NOMO-1 treated with DMSO at 0.1 percent for 48 hours (cell line): ENCODE data around the gene RAPGEF1.

Source experiments
- DNase-seq: peaks from one replicate; lab custom pipeline; 2025; ENCODE audit not compliant: unreplicated experiment; lab: John Stamatoyannopoulos, UW

RAPGEF1 gene

DNA sequence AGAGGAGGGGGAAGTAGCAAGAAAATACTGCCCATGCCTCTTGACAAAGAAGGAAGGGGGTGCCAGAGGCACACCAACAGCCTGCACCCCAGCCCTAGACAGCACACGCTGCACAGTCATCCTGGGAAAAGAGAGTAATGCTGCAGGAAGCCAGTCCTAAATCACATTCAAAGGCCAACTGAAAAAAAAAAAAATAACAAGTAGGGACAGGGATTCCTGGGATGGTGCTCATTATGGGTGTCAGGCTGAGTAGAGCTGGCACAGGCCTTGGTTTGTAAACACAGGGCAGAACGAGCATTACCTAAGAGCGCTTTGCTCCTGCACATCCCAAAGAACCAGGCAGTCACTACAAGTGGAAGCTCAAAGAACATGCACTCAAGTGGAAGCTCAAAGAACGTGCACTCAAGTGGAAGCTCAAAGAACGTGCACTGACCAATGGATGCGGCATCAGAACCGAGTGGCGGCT is 7.8 kb downstream of the RAPGEF1 start:
- DNase-seq: no peak

DNA sequence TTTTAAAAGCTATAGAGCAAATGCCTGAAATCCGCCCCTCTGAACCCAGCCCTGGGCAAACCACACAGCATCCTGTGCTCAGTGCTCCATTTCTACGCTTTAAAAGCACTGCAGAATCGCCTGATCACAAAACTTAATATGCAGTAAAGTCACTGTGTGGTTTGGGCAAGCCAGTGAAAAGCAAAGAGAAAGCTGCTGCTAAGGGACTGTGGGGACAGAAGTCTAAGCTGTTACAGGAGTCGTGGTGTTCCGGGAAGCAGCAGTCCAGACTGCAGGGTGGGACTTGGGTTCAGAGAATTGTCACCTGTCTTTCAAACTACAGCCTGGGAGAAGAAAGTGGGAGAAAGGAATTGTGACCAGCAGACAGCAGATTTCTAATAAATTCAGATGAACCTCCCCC is 8.2 kb downstream of the RAPGEF1 start:
- DNase-seq: no peak

DNA sequence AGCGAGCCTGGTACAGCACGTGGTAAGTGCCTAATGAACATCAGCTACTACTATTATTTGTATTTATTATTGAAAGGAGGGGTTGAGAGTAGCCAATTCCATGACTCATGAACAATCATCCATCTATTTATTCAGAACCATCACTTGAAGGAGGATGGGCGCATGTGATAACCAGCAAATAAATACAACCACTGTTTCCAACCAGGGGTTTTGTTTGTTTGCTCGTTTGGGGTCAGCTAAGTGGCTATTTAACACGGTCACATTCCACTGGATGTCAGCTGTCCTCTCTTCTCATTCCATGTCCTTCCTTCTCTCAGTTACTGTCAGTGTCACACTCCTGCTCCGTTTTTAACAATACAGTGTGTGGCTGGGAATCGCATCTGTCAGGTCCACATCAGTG is 8.6 kb downstream of the RAPGEF1 start:
- DNase-seq: no peak

DNA sequence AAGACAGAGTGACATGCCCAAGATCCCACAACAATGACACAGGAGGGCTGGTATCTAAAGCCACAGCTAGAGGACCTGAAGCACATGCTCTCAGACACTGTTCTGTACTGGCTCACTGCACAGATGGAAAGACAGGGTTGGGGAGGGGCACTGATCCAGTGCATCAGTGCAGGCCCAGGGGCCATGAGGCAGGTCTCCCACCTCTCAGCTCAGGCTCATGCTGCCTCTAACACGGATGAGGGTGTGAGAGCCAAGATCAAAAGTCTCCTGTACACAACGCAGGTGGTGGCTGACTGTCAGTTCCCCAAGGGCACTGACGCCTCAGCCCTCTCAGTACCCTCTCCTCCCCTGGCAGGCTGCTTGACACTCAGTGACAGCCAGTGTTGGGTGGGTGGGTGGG is 10.9 kb downstream of the RAPGEF1 start:
- DNase-seq: no peak

DNA sequence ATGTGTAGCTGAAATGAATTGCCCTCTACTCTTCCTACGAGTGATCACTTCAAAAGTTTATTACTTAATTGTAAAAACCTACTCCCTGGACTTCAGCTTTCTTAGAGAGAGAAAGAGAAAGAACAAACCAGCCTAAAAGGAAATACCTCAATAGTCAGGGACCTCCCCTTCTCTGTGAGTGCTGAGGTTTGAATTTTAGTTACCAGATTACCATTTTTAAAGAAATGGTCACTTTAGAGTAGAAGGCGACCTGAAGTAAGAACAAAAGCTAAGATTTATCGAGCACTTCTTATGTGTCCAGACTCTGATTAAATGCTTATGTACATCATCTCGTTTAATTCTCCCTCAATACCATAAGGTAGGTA is 11.3 kb downstream of the RAPGEF1 start:
- no peak for DNase-seq

DNA sequence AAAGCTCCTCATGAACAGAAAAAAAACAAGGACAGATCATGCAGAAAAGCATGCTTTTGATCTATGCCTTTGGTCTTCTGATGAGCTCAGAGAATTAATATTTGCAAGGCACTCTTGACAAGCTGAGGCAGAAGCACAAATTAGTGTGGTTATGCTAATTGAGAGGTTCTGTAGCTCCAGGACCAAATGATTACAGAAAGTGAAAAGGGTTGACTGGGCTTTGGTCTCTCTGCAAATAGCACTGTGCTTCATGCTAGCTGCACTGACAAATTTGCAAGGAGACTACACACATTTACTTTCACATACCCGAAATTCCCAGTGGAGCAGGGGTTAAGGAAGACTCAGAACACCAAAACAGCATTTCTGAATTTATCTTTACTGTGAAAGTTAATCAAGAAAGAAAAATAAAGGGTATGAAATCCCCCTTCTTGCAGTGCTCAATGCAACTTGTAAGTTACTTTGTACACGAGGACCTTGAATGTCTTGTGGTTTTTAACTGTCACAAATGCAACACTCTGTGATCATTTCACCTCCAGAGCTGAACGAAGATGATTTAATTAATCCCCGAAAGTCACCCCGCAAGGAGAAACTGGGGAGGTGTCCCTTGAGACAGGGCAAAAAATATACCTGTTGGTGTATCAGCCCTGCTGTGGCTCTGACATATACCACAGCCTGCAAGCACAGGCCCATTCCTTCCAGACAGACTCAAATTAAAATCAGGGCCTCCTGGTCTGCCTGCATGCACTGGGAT is 11.9 kb downstream of the RAPGEF1 start:
- no peak for DNase-seq

DNA sequence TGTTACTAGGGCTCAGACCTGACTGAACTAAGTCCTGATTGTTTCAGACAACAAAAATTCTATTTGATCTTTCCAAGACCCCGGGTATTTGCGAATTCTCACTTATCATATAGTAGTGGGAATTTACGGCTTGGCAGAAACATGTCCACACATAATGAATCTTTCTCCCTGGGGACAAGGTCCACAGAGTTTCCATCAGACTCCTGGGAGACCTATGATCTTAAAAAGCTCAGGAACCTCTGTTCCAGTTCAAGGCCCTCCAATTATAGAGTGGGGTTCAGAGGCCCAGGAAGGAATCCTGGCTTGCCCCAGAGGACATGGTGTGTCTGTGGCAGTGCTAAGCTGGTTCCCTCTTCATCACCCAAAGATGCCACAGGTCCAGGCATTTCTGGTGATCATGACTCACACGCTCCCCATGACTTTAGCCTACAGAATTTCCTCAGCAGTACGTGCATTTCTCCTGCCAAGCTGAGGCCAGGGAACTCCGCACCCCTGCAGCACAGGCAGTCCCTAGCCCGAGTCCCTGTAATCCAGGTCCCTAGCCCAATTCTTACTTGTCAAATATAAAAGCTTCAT is 12.6 kb downstream of the RAPGEF1 start:
- no peak for DNase-seq

DNA sequence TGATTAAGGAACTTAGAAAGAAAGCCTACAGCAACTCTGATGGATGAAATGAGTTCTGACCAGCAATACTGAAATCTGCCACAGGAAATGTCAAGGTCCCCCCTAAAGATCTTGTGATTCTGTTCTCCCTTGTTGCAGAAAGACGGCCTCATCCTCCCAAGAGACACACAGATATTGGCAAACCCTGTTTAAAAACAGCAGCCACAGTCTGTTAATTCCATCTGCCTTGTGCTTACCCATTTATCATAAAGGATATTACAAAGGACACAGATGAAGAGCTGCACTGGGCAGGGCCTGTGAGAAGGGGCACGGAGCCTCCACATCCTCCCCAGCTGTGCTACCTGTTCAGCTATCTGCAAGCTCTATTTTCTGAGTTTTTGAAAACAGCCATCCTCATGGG is 15.2 kb downstream of the RAPGEF1 start:
- DNase-seq: no peak

DNA sequence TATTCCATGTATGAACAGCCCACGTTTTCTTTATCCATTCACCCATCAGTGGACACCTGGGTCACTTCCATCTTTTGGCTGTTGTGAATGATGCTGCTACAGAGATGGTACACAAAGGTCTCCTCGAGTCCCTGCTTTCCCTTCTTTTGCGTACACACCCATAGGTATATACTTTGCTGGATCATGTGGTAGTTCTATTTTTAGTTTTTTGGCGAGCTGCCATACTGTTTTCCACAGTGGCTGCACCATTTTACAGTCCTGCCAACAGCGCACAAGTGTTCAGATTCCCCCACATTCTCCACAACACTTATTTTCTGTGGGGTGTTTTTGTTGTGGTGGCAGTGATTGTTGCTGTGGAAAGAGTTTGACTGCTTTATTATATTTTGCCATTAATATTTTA is 16.2 kb downstream of the RAPGEF1 start:
- no peak for DNase-seq

DNA sequence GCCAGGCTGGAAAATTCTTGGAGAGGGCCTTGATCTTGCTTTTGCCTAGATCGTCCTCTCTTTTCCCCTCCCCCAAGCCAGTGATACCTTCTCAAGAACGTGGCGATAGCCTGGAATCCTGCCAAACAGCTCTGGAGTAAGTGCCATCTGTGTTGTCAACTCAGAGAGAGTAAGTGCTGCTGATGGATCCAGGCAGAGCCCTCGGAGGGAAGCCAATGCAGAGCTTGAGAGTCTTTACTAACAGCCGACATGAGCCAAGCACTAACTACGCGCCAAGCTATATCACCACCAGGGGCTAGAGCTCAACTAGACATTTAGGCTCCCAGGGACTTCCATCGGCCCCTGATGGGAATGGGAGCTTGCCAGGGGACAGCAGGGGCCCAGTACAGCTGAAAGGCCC is 17.6 kb downstream of the RAPGEF1 start:
- no peak for DNase-seq

DNA sequence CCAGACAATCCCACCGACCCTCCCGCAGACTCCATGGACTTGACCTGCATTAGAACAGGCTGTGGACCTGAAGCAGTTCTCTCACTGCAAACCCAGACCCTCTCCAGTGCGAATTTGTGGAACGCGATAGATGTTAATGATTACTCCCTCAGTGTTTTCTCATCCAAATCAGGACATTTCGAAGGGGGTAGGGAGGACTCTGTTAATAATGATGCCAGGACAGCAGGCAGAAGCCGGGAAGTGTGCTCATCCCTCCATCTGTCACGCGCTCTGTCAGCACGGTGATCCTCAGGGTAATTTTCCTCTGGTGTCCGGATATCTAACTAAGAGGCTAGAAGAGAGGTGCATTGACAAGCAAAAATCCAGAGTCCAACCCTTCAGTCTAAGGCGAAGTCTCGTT is 18.8 kb downstream of the RAPGEF1 start:
- DNase-seq: no peak

DNA sequence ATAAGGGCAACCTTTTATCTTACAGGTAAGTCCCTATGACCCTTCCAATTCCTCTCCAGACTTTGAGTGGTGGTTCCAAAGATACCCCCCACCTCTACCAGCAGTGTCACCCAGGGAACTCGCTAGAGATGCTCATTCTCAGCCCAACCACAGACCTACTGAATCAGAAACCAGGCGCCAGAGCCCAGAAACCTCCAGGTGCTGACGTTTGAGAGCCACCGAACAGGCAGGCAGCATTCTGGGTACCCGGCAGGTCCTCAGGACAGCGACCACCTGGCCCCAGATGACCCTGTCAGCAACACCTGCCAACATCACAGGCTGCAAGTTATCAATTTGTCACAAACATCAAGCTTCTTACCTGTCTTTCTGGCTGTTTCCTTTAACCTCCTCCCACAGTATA is 19.5 kb downstream of the RAPGEF1 start:
- DNase-seq: no peak

DNA sequence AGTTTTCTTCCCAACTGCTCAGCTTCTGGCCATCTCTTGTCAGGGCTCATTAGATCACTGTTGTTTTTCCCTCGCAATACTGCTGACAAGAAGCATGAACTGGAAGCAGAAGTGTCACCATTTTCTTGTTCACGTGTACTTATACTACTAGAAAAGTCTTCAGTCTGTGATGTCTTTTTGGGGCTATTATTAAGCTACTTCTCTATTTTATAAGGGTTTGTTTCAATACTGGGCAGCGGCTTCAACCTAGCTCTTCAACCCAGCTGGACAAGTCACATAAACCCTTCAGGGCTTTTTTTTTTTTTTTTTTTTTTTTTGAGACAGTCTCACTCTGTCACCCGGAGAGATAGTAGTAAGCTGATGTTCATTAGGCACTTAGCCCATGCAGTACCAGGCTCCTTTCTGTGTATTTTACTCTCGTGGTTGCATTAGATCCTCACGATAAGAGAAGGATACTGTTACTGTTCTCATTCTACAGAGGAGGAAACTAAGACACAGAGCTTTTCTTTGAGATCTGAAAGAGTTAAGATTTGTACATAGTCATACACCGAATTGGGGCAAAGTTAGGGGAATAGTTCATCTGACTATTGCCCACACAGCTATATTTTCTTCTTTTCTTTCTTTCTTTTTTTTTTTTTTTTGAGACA is 20.5 kb downstream of the RAPGEF1 start:
- peak; percentile 74 for DNase-seq

DNA sequence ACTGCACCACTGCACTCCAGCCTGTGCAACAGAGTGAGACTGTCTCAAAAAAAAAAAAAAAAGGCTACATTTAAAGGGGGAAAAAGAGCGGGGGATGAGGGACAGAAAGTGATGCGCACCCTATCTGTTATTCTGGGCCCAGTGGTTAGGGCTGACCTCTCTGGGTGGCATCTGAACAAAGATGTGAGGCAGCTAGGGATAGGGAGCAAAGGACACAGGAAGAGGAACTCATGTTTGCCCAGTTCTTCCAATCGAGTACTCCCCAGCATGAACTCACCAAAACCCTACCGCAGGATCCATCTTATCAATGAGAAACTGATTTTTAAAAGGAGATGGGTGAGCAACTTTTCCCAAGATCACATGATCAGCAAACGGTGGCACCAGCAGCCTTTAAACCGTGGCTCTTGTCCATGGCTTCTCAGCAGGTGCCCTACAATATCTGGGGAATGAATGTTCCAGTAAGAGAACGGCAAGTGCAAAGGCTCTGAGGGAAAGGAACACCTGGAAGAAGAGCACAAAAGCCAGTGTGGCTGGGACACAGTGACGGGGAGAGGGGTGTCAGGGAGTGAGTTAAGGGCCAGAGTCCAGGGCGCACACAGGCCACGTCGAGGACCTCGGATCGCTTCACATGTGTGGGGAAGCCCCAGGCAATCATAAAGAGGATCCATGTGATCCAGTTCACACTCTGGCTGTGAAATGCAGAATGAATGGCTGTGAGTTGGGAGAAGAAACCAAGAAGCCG is 22.0 kb downstream of the RAPGEF1 start:
- DNase-seq: no peak

DNA sequence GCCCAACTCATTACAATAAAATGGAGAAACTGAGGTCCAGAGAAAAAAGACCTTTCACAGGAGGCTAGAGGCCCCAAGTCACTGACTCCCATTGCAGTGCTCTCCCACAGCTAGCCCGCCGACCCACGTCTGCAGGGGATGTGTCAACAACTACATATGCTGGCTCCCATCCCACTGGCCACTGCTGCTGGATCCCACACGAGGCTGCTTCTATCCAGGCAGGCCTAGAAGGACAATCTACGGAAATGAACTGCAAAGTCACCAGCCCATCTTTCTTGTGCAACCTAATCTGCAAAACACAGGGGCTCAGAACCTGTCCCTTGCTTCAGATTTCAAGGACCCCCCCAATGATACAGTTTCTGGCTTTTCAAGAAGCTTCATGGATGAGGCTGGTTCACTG is 24.0 kb downstream of the RAPGEF1 start:
- no peak for DNase-seq

DNA sequence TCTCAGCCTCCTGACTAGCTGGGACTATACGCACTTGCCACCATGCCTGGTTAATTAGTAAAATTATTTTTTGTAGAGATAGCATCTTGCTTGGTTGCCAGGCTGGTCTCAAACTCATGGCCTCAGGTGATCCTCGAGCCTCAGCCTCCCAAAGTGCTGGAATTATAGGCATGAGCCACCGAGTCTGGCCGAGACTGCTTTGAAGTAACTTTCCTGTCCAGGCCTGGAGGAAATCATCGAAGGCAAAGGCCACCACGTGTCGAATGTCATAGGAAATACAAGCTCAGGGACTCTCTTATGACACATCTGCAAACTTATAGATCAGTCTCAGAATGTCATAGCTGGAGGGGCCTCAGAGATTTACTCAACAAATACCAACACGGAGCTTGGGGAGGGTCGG is 25.1 kb downstream of the RAPGEF1 start:
- no peak for DNase-seq

DNA sequence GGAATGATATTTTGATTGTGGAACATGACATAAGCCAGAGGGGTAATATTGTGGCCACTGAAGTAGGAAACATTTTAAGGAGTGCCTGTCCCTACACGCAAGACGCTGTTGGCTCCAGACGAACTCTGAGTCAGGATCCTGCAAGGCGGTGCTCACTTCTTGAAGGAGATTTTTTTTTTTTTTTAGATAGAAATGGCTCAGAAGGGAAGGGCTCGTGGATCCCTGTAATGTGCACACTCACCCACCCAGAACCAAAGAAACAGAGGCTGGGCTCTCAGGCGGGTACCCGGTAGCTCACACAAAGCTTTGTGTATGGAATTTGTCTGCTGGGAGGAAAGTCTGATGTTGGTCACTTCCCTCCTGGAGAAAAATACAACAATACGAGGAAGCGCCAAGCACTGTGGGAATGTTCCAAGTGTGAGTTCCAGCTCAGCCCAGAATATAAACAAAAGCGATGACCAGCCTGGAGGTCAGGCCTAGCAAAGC is 25.7 kb downstream of the RAPGEF1 start:
- no peak for DNase-seq

DNA sequence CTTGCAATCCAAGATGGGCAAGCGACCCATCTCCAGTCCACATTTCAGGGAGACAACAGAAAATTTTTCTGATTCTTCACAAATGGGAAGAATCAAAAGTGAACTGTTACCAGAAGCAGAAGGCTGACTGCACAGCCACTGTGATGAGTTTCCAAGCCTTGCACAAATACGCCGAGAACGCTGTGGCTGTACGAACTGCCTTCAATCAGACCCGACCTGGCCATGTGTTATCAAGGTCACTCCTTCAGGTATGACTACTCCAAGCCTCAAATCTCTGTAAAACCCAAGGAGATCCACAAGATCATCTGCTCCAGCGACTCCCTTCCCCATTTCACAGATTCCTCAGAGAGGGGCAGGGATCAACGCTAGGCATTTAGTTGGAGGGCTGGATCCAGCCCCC is 26.9 kb downstream of the RAPGEF1 start:
- no peak for DNase-seq

DNA sequence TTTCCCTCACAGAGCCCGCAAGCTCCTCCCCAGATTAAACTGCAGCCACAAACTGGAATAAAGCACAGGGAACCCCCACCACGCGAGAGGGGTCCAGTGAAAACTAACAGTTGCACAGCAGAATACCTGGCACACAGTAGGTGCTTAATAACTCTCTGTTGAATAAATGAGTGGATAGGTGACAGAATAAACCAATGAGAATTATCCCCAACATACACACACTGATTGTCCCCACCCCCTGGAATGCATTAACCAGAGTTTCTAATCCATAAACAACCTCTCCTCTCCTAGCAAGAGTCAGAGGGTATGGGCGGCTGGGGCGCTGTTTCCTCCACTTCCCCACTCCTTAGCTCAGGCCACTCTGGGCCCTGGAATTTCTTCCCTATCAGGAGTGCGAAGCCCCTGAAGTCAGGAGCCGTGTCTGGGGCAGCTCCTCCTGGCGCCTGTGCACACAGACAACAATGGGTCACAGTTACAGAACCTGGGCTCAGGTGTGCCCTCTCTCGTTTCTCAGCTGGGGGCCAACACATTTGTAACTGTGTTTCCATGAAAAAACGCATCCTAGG is 27.6 kb downstream of the RAPGEF1 start:
- DNase-seq: no peak

DNA sequence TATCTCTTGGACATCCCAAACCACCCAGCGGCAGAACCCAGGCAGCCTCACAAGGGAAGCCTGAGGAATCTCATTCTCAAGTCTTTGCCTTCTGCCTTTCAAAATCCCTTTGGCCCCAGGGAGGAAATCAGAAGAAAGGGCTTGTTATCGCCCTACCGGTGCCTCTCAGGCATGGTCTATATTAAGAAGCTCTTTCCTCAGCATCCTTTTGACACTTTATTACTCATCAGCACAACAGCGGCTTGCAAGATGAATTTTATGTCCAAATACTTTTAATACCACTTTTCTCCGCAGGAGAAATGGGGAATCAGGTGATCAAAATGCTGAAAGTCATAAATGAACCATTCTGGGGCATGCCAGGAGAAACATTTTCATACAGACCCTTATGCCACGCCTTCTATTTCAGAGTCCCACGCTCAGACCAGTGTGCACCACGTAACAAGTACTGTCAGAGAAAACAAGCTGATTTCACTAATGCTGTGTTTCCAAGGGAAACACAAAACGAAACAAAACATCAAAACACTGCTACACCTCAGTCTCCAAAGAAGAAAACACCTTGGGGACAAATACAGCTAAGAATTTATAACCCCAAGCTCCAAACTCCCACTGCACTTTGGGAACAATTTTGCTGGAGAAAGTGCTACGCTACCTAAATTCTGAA is 30.0 kb downstream of the RAPGEF1 start:
- DNase-seq: peak; percentile 65
